Esophagus muscularis mucosa (tissue), 4 donors: Measurements from ENCODE around the gene CMTM8. TPM values are rescaled to one million over a fixed set of nuclear protein-coding genes. Genes with fewer than 3 reads are reported as not detected.

Source experiments
- DNase-seq: peaks from one replicate; pipeline ENCODE4 v3.0.0-alpha.2; 2017; ENCODE audit errors: extremely low spot score
- H3K27ac ChIP-seq, 4 donors: fragments of 200-600 bp; sonication (generic); replicated peaks in 1 of 4; 1 replicate in 3 of 4; 2 replicates in 1 of 4; pipeline ENCODE4 v1.5.1; 2016 to 2019; ENCODE audit warnings: mild to moderate bottlenecking in 1 of 4
- H3K27me3 ChIP-seq, 4 donors: fragments of 200-600 bp; sonication (generic); one replicate each; pipeline versions ENCODE4 v1.5.1 to v1.6.0; 2016 to 2019
- H3K36me3 ChIP-seq, 4 donors: fragments of 200-600 bp; sonication (generic); one replicate each; pipeline ENCODE4 v1.5.1; 2016 to 2019
- H3K4me1 ChIP-seq, 4 donors: fragments of 200-600 bp; sonication (generic); one replicate each; pipeline ENCODE4 v1.5.1; 2016 to 2019
- H3K4me3 ChIP-seq, 4 donors: fragments of 200-600 bp; sonication (generic); 1 replicate in 2 of 4; 2 replicates in 2 of 4; pipeline ENCODE4 v1.5.1; 2016 to 2019; ENCODE audit warnings: mild to moderate bottlenecking in 4 of 4, moderate library complexity in 1 of 4
- H3K9me3 ChIP-seq, 4 donors: fragments of 200-600 bp; sonication (generic); 1 replicate in 3 of 4; 2 replicates in 1 of 4; pipeline ENCODE4 v1.5.1; 2016 to 2019
- EP300 ChIP-seq: sonication (generic); formaldehyde crosslinking; IDR thresholded peaks from one replicate; pipeline ENCODE4 v1.6.1; 2017; ENCODE audit warnings: antibody characterized with exemption
- POLR2A ChIP-seq: fragments of 450-650 bp; IDR thresholded peaks from one replicate; pipeline ENCODE4 v1.6.1; 2017; ENCODE audit warnings: antibody characterized with exemption, moderate library complexity, mild to moderate bottlenecking, low read depth
- POLR2AphosphoS5 ChIP-seq, 2 donors: sonication (generic); formaldehyde crosslinking; IDR thresholded peaks; one replicate each; pipeline ENCODE4 v1.6.1; 2017; ENCODE audit warnings: antibody characterized with exemption in 2 of 2
- WGBS: methylation state at CpG from one replicate; pipeline ENCODE4 v1.1.5; 2018; 5-methylcytosine and 5-hydroxymethylcytosine counted together
- intact Hi-C: fragments of 100-400 bp; cut with DNase I; formaldehyde crosslinking; loops from one replicate; pipeline ENCODE4 v1.15.1; 2023
- total RNA-seq, 4 donors: library from RNA; depleted of rRNA; stranded (reverse); fragments of >200 nt; gene quantifications; one replicate each; pipeline versions ENCODE4 v1.1.0 to v1.2.1, GENCODE V29; 2016
- TF ChIP-seq, protein P1 (sequence below), 3 experiments: fragments of 200-600 bp in 2 of 3; fragments of 450-650 bp in 1 of 3; sonication (generic) in 2 of 3; IDR thresholded peaks; one replicate each; pipeline ENCODE4 v1.5.1; 2017 to 2019; ENCODE audit warnings: antibody characterized with exemption in 3 of 3, mild to moderate bottlenecking in 2 of 3, moderate library complexity in 1 of 3

Gene CMTM8
- total RNA-seq, 4 donors from 2014 or later: 1.7 to 4.2 (median 3.8) TPM

- Histone ChIP-seq H3K27me3 (no peaks in the 10 kb centered on the region), H3K27ac (no peak overlapping the region), H3K4me3 (no peak overlapping the region), H3K36me3 (no peaks in the 10 kb centered on the region), H3K4me1 (peaks cover 7 to 14% (median 8%) of the 10 kb centered on the region in 4 donors), H3K9me3 (no peaks in the 10 kb centered on the region)
- WGBS: 60% methylated on average over 2 of the region's 2 CpGs
- no peak for TF ChIP-seq POLR2A
- TF ChIP-seq EP300: no peak
- TF ChIP-seq, protein P1, sequence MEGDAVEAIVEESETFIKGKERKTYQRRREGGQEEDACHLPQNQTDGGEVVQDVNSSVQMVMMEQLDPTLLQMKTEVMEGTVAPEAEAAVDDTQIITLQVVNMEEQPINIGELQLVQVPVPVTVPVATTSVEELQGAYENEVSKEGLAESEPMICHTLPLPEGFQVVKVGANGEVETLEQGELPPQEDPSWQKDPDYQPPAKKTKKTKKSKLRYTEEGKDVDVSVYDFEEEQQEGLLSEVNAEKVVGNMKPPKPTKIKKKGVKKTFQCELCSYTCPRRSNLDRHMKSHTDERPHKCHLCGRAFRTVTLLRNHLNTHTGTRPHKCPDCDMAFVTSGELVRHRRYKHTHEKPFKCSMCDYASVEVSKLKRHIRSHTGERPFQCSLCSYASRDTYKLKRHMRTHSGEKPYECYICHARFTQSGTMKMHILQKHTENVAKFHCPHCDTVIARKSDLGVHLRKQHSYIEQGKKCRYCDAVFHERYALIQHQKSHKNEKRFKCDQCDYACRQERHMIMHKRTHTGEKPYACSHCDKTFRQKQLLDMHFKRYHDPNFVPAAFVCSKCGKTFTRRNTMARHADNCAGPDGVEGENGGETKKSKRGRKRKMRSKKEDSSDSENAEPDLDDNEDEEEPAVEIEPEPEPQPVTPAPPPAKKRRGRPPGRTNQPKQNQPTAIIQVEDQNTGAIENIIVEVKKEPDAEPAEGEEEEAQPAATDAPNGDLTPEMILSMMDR (IDR thresholded peaks at IDR 0.05): no peak
- TF ChIP-seq POLR2AphosphoS5 (IDR thresholded peaks at IDR 0.05): no peak
- no peak for DNase-seq
- intact Hi-C loops: no loop called here
Measured at GRCh38 chr3:32316319-32316718, 77.8 kb downstream of the CMTM8 start.

DNA sequence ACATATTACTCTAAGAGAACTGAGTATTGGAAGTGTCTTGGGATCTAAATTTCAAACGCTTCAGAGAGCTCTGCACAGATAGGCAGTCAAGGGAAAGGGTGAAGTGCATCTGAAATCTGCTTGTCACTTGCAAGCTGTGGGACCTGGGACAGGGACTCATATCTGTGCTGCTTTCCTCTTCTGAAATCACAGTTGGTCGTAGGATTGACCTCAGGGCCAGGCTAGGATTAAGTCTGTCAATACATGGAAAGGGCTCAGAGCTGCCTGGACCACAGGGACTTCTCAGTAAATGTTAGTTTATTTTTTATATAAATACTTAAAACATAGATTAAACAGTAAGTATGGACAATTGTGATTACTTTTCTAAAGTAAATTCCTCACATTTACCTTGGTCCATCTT, 78.5 kb downstream of the CMTM8 start:
- DNase-seq: no peak
- no peak for TF ChIP-seq EP300
- no peak for TF ChIP-seq POLR2AphosphoS5 (IDR thresholded peaks at IDR 0.05)
- no peak for TF ChIP-seq POLR2A
- TF ChIP-seq, protein P1 (IDR thresholded peaks at IDR 0.05): no peak
- WGBS: 35% methylated on average over 2 of the region's 2 CpGs
- Histone ChIP-seq H3K4me3 (no peak overlapping the region), H3K27me3 (no peaks in the 10 kb centered on the region), H3K9me3 (no peaks in the 10 kb centered on the region), H3K36me3 (no peaks in the 10 kb centered on the region), H3K27ac (no peak overlapping the region), H3K4me1 (peaks cover 6 to 12% (median 9%) of the 10 kb centered on the region in 4 donors)
- intact Hi-C loops: no loop called here

DNA sequence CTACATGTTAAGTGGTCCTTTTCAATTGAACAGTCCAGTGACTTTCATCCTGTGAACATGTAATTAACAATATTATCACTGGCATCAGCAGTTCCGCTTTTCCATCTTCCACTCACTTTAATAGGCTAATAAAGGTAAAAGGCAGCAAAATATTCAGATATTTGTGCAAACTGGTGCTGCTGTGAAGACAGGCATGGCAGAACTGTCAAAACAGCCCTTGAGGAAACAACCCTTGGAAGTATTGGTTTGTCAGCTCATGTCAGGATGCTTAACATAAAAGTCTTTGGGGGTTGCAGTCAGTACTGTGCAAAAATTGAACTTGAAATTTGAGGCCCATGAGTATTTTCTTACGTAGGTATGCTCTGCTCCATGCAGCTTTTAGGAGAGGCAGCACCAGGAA, 81.1 kb downstream of the CMTM8 start:
- Histone ChIP-seq H3K27ac (no peak overlapping the region), H3K27me3 (no peaks in the 10 kb centered on the region), H3K4me3 (no peak overlapping the region), H3K4me1 (peaks cover 6 to 12% (median 9%) of the 10 kb centered on the region in 4 donors), H3K36me3 (no peaks in the 10 kb centered on the region), H3K9me3 (no peaks in the 10 kb centered on the region)
- intact Hi-C loops: no loop called here
- 97% methylated on average over 2 of the region's 2 CpGs for WGBS
- no peak for TF ChIP-seq POLR2A
- TF ChIP-seq, protein P1 (IDR thresholded peaks at IDR 0.05): no peak
- TF ChIP-seq POLR2AphosphoS5 (IDR thresholded peaks at IDR 0.05): no peak
- TF ChIP-seq EP300: no peak
- no peak for DNase-seq

- Histone ChIP-seq H3K27me3 (no peaks in the 10 kb centered on the region), H3K36me3 (no peaks in the 10 kb centered on the region), H3K4me3 (no peak overlapping the region), H3K9me3 (no peaks in the 10 kb centered on the region), H3K4me1 (peaks cover 6 to 12% (median 9%) of the 10 kb centered on the region in 4 donors), H3K27ac (no peak overlapping the region)
- intact Hi-C loops: no loop called here
- TF ChIP-seq, protein P1 (IDR thresholded peaks at IDR 0.05): no peak
- TF ChIP-seq POLR2AphosphoS5 (IDR thresholded peaks at IDR 0.05) (no peak), EP300 (no peak), POLR2A (no peak)
- 79% methylated on average over 6 of the region's 6 CpGs for WGBS
- no peak for DNase-seq
Measured at GRCh38 chr3:32320080-32320479, 81.6 kb downstream of the CMTM8 start.
